ENCODE data around the gene OR52B2. TPM values are rescaled to one million over a fixed set of nuclear protein-coding genes. Genes with fewer than 3 reads are reported as not detected.

The OR52B2 gene
- total RNA-seq, 1 experiment from 2014 or later: not detected

- H3K27ac Mint-ChIP-seq: peak overlapping the region in 1 of 3 experiments; percentile 85; a peak in 1 of 7 replicates
- no CpG with 5 or more reads among the region's 19 CpGs for WGBS (ENCODE audit: extremely low coverage, insufficient read length, low lambda C conversion rate)
Observed at GRCh38 chr11:6217722-6218121, 47.6 kb upstream of the OR52B2 start.

More at GRCh38 chr11:6217722-6218121, 47.6 kb upstream of the OR52B2 start:
- no peak for DNase-seq
- H2BK15ac ChIP-seq (ENCODE audit: low read depth, low read length): no peak overlapping the region
- H3K4me1 ChIP-seq (ENCODE audit: insufficient read depth, low read length): no peaks in the 10 kb centered on the region
- TF ChIP-seq, protein P1, sequence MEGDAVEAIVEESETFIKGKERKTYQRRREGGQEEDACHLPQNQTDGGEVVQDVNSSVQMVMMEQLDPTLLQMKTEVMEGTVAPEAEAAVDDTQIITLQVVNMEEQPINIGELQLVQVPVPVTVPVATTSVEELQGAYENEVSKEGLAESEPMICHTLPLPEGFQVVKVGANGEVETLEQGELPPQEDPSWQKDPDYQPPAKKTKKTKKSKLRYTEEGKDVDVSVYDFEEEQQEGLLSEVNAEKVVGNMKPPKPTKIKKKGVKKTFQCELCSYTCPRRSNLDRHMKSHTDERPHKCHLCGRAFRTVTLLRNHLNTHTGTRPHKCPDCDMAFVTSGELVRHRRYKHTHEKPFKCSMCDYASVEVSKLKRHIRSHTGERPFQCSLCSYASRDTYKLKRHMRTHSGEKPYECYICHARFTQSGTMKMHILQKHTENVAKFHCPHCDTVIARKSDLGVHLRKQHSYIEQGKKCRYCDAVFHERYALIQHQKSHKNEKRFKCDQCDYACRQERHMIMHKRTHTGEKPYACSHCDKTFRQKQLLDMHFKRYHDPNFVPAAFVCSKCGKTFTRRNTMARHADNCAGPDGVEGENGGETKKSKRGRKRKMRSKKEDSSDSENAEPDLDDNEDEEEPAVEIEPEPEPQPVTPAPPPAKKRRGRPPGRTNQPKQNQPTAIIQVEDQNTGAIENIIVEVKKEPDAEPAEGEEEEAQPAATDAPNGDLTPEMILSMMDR (conservative IDR thresholded peaks at IDR 0.05): no peak
- H3K4me1 Mint-ChIP-seq: no peaks in the 10 kb centered on the region
- no peak overlapping the region for H3T11ph ChIP-seq (ENCODE audit: low read length)
- H3K4me2 ChIP-seq (ENCODE audit: insufficient read depth, insufficient read length, low read length): no peak overlapping the region
- H3K79me1 ChIP-seq (ENCODE audit: insufficient read depth, low read depth, low read length, poor library complexity, severe bottlenecking): no peaks in the 10 kb centered on the region
- H3K9ac ChIP-seq (ENCODE audit: extremely low read depth, insufficient read length, low read length): no peak overlapping the region
- no peak overlapping the region for H2BK5ac ChIP-seq (ENCODE audit: insufficient read length, low read length)
- no peak overlapping the region for H2AK5ac ChIP-seq (ENCODE audit: insufficient read length, low read length)
- H4K8ac ChIP-seq (replicated peaks; ENCODE audit: insufficient read length, low read depth, low read length): no peak overlapping the region
- H3K4me3 Mint-ChIP-seq: no peak overlapping the region
- no peaks in the 10 kb centered on the region for H3K23me2 ChIP-seq (ENCODE audit: insufficient read length, low read depth, low read length, poor library complexity, severe bottlenecking)
- H3K36me3 Mint-ChIP-seq (ENCODE audit: insufficient read depth in 1 of 3, low read depth in 3 of 3): peaks cover 20 to 63% (median 30%) of the 10 kb centered on the region in 3 experiments; a peak in 6 of 7 replicates
- H3K18ac ChIP-seq (ENCODE audit: insufficient read length, low read depth, low read length): no peak overlapping the region
- H3K14ac ChIP-seq (ENCODE audit: insufficient read depth, low read length): no peak overlapping the region
- H2BK12ac ChIP-seq (ENCODE audit: insufficient read length, low read depth, low read length): no peak overlapping the region
- no peaks in the 10 kb centered on the region for H3K79me2 ChIP-seq (ENCODE audit: insufficient read depth, low read length)
- H3K9me3 Mint-ChIP-seq: no peaks in the 10 kb centered on the region
- H3K56ac ChIP-seq (ENCODE audit: insufficient read length, low read depth, low read length): no peak overlapping the region
- no peaks in the 10 kb centered on the region for H4K20me1 ChIP-seq (ENCODE audit: control insufficient read depth, insufficient read depth, insufficient read length)
- H3K9me3 ChIP-seq (ENCODE audit: control insufficient read depth, low read depth, low read length): no peaks in the 10 kb centered on the region
- H3K27ac ChIP-seq (ENCODE audit: insufficient read length, low read depth, low read length): no peak overlapping the region
- H4K91ac ChIP-seq (ENCODE audit: insufficient read length, low read depth, low read length): no peak overlapping the region
- no peak overlapping the region for H2BK20ac ChIP-seq (ENCODE audit: low read depth, low read length, poor library complexity, severe bottlenecking)
- no peaks in the 10 kb centered on the region for H3K27me3 ChIP-seq (ENCODE audit: insufficient read depth, low read length)
- no peak overlapping the region for H3K4ac ChIP-seq (ENCODE audit: low read depth, low read length)
- H4K5ac ChIP-seq (ENCODE audit: insufficient read length, low read depth, low read length): no peak overlapping the region
- H3K23ac ChIP-seq (ENCODE audit: insufficient read length, low read depth, low read length): no peak overlapping the region
- no peak overlapping the region for H2AFZ ChIP-seq (ENCODE audit: low read length)
- H2BK120ac ChIP-seq (ENCODE audit: low read depth, low read length, poor library complexity, severe bottlenecking): no peak overlapping the region
- H3K27me3 Mint-ChIP-seq (ENCODE audit: low read depth): no peaks in the 10 kb centered on the region
